GM12878 (cell line): Measurements from ENCODE around the gene STPG4. TPM values are rescaled to one million over a fixed set of nuclear protein-coding genes. Genes with fewer than 3 reads are reported as not detected.

Experiments used
- ATAC-seq: fragments of 200-7000 bp; cut with Tn5 transposase; 3 replicates; pipeline ENCODE4 v1.9.1; 2020; ENCODE audit warnings: mild to moderate bottlenecking, moderate library complexity
- BruUV-seq: library from RNA; stranded (reverse); fragments of 400-500 nt; replicated peaks from 2 replicates; lab custom pipeline; 2021; lab: Mats Ljungman, UMichigan
- CTCF ChIA-PET: fragments of 300-600 bp; sonication (Branson Sonifier 250); formaldehyde crosslinking; extraction: SDS; loops from one replicate; lab custom pipeline; 2021; ENCODE audit warnings: inconsistent platforms; lab: Yijun Ruan, JAX
- POLR2A ChIA-PET: fragments of 350-600 bp; formaldehyde crosslinking; extraction: SDS; loops from one replicate; lab custom pipeline; 2021; ENCODE audit warnings: inconsistent platforms; lab: Charles Lee
- RAD21 ChIA-PET: fragments of 300-600 bp; sonication (Branson Sonifier 250); formaldehyde crosslinking; loops from one replicate; lab custom pipeline; 2023; ENCODE audit warnings: antibody characterized with exemption; ENCODE audit not compliant: unreplicated experiment; lab: Charles Lee
- SMC1A ChIA-PET: fragments of 300-600 bp; sonication (Branson Sonifier 250); formaldehyde crosslinking; loops from one replicate; lab custom pipeline; 2023; ENCODE audit not compliant: unreplicated experiment, uncharacterized antibody; lab: Charles Lee
- DNase-seq: peaks from one replicate; pipeline ENCODE4 v3.0.0-alpha.2; 2011; ENCODE audit warnings: low read depth, low spot score
- FAIRE-seq: peaks from 3 replicates; lab custom pipeline; 2011; peaks lifted over from hg19 to GRCh38; lab: Jason Lieb, UNC
- H2AFZ ChIP-seq: 2 replicates; pipeline ENCODE4 v1.6.0; 2011; ENCODE audit warnings: low read depth, low read length, control low read depth; ENCODE audit not compliant: control insufficient read depth
- H3K27ac ChIP-seq: 2 replicates; pipeline ENCODE4 v1.5.1; 2011; ENCODE audit warnings: control low read depth; ENCODE audit not compliant: control insufficient read depth, insufficient read depth
- H3K27me3 ChIP-seq, 2 experiments: replicated peaks in 1 of 2; 2 replicates each; pipeline versions ENCODE4 v1.6.0 to v1.6.1; 2011; ENCODE audit warnings: low read length in 1 of 2; ENCODE audit not compliant: control insufficient read depth in 2 of 2, insufficient read depth in 2 of 2
- H3K36me3 ChIP-seq, 2 experiments: 2 replicates each; pipeline ENCODE4 v1.5.1; 2011; ENCODE audit warnings: low read length in 1 of 2; ENCODE audit not compliant: control insufficient read depth in 2 of 2, insufficient read depth in 2 of 2
- H3K4me1 ChIP-seq: 2 replicates; pipeline ENCODE4 v1.6.1; 2011; ENCODE audit warnings: mild to moderate bottlenecking, low read length, moderate library complexity, mixed read lengths; ENCODE audit not compliant: control insufficient read depth, insufficient read depth
- H3K4me2 ChIP-seq: 2 replicates; pipeline ENCODE4 v1.6.0; 2011; ENCODE audit warnings: control low read depth; ENCODE audit not compliant: control insufficient read depth, insufficient read depth
- H3K4me3 ChIP-seq: fragments of 200-600 bp; sonication (generic); 2 replicates; pipeline ENCODE4 v1.5.1; 2016
- H3K79me2 ChIP-seq: 2 replicates; pipeline ENCODE4 v1.6.0; 2011; ENCODE audit warnings: low read length; ENCODE audit not compliant: control insufficient read depth, insufficient read depth
- H3K9ac ChIP-seq: 2 replicates; pipeline ENCODE4 v1.8.0; 2011; ENCODE audit warnings: low read length, control low read depth, mixed read lengths; ENCODE audit not compliant: control insufficient read depth, insufficient read depth
- H3K9me3 ChIP-seq: replicated peaks from 3 replicates; pipeline ENCODE4 v1.5.1; 2011; ENCODE audit warnings: mild to moderate bottlenecking, low read length; ENCODE audit not compliant: control insufficient read depth, insufficient read depth
- H4K20me1 ChIP-seq: 2 replicates; pipeline ENCODE4 v1.6.0; 2011; ENCODE audit not compliant: control insufficient read depth, insufficient read depth
- ATF7 ChIP-seq: fragments of 450-650 bp; IDR thresholded peaks from 2 replicates; pipeline ENCODE4 v1.6.1; 2016; ENCODE audit warnings: low read depth, mild to moderate bottlenecking
- CBFB ChIP-seq: IDR thresholded peaks from 2 replicates; pipeline ENCODE4 v1.6.1; 2016; ENCODE audit warnings: antibody characterized with exemption, low read depth
- CHD2 ChIP-seq: IDR thresholded peaks from 2 replicates; pipeline ENCODE4 v1.6.1; 2011; ENCODE audit warnings: low read depth, low read length, improper control_type of control experiment, borderline replicate concordance
- DPF2 ChIP-seq: fragments of 450-650 bp; IDR thresholded peaks from 2 replicates; pipeline ENCODE4 v1.6.1; 2017; ENCODE audit warnings: mild to moderate bottlenecking
- JUND ChIP-seq: IDR thresholded peaks from 2 replicates; pipeline ENCODE4 v1.6.1; 2012; ENCODE audit warnings: low read depth, mild to moderate bottlenecking, low read length, improper control_type of control experiment, moderate library complexity
- KDM1A ChIP-seq: fragments of 200-600 bp; sonication (generic); IDR thresholded peaks from 2 replicates; pipeline ENCODE4 v1.6.1; 2016; ENCODE audit warnings: borderline replicate concordance
- MYB ChIP-seq: fragments of 150-350 bp; IDR thresholded peaks from 2 replicates; pipeline ENCODE4 v1.6.1; 2014; ENCODE audit warnings: mild to moderate bottlenecking, low read depth, low read length, borderline replicate concordance
- PAX8 ChIP-seq: fragments of 450-650 bp; IDR thresholded peaks from 2 replicates; pipeline ENCODE4 v1.6.1; 2017; ENCODE audit warnings: mild to moderate bottlenecking, moderate library complexity
- SMC3 ChIP-seq: IDR thresholded peaks from 2 replicates; pipeline ENCODE4 v1.6.1; 2011; ENCODE audit warnings: low read length, improper control_type of control experiment, borderline replicate concordance
- SUZ12 ChIP-seq: fragments of 200-600 bp; sonication (generic); IDR thresholded peaks from one replicate; pipeline ENCODE4 v1.6.1; 2018; ENCODE audit warnings: antibody characterized with exemption, mild to moderate bottlenecking; ENCODE audit not compliant: unreplicated experiment
- ZNF217 ChIP-seq: fragments of 450-650 bp; IDR thresholded peaks from 2 replicates; pipeline ENCODE4 v1.6.1; 2017; ENCODE audit warnings: antibody characterized with exemption, mild to moderate bottlenecking
- WGBS: methylation state at CpG from one replicate; pipeline ENCODE4 v1.1.6; 2016; ENCODE audit warnings: low lambda C conversion rate; ENCODE audit not compliant: insufficient replicate concordance, insufficient coverage; ENCODE audit errors: missing lambda C conversion rate; 5-methylcytosine and 5-hydroxymethylcytosine counted together
- in situ Hi-C: fragments of 300-500 bp; cut with MboI; formaldehyde crosslinking; loops from 9 replicates; pipeline ENCODE4 v1.14.3; 2018; ENCODE audit warnings: mixed read lengths
- intact Hi-C: fragments of 100-400 bp; cut with micrococcal nuclease; formaldehyde crosslinking; loops from one replicate; pipeline ENCODE4 v1.14.2; 2022; ENCODE audit not compliant: unreplicated experiment
- polyA plus RNA-seq, 11 experiments: library from polyadenylated mRNA; depleted of rRNA in 4 of 11; unstranded in 6 of 11; stranded (reverse) in 5 of 11; fragments of >200 nt; fragmentation: Nextera tagmentation in 4 of 11; fragmentation: Illumina TruSeq in 1 of 11; extraction: Ambion mirVana in 4 of 11; extraction: Trizol in 1 of 11; gene quantifications; 1 replicate in 1 of 11; 2 replicates in 10 of 11; pipeline versions ENCODE4 v1.2.1 to v1.2.3, GENCODE V29; 2011 to 2016; ENCODE audit warnings: inconsistent platforms in 2 of 11, missing spikeins in 2 of 11, low read depth in 1 of 11
- total RNA-seq, 4 experiments: library from RNA; depleted of rRNA in 3 of 4; stranded (reverse); fragments of >200 nt in 3 of 4; fragmentation: Illumina TruSeq in 1 of 4; extraction: Trizol in 1 of 4; gene quantifications; 2 replicates each; pipeline versions ENCODE4 v1.2.1 to v1.2.3, GENCODE V29; 2013 to 2021
- TF ChIP-seq, protein P1 (sequence below): fragments of 450-650 bp; IDR thresholded peaks from 2 replicates; pipeline ENCODE4 v1.6.1; 2017; ENCODE audit warnings: mild to moderate bottlenecking
- TF ChIP-seq, protein P2 (sequence below): fragments of 450-650 bp; IDR thresholded peaks from 2 replicates; pipeline ENCODE4 v1.6.1; 2017; ENCODE audit warnings: antibody characterized with exemption, mild to moderate bottlenecking, moderate library complexity

STPG4 gene
- total and polyA plus RNA-seq, 10 of the 15 experiments (the other 5 are each of a cell fraction or from before 2014, with no cell fraction given), result 0.10 to 0.29 (median 0.19) TPM; not detected in 3

- no peak for ATAC-seq
- no peaks in the 10 kb centered on the region for H3K9me3 ChIP-seq
- no peak overlapping the region for H3K27ac ChIP-seq
- no peaks in the 10 kb centered on the region for H3K79me2 ChIP-seq
- peaks cover 19% of the 10 kb centered on the region for H3K4me1 ChIP-seq
- 86% methylated on average over 9 of the region's 9 CpGs for WGBS
- no peak overlapping the region for H2AFZ ChIP-seq
- peaks cover 16 to 20% of the 10 kb centered on the region in 2 experiments; a peak in 3 of 4 replicates for H3K36me3 ChIP-seq
- H4K20me1 ChIP-seq, result no peaks in the 10 kb centered on the region
- H3K27me3 ChIP-seq, result no peaks in the 10 kb centered on the region
- POLR2A ChIA-PET, result no interaction called here
- BruUV-seq, result no TSS peak
- in situ Hi-C loops (no loop called here), intact Hi-C loops (no loop called here)
- no peak overlapping the region for H3K9ac ChIP-seq
- H3K4me3 ChIP-seq, result no peak overlapping the region
- SMC1A ChIA-PET, result interaction anchor here (0.6 to 1.9 kb wide), 2 partner anchors 33 to 263 kb away, joined by 3 to 5 read pairs; no protein-coding TSS in a partner anchor
- RAD21 ChIA-PET, result interaction anchor here (1.5 kb wide), 1 partner anchor 263 kb away, joined by 3 read pairs; no protein-coding TSS in a partner anchor
- no peak for FAIRE-seq
- DNase-seq, result no peak
- CTCF ChIA-PET, result interaction anchor here (1.4 kb wide), 1 partner anchor 286 kb away, joined by 5 read pairs; no protein-coding TSS in a partner anchor
- H3K4me2 ChIP-seq, result no peak overlapping the region
- TF ChIP-seq SMC3, result no peak
- TF ChIP-seq KDM1A, result no peak
- no peak for TF ChIP-seq JUND
- TF ChIP-seq ATF7, result no peak
- TF ChIP-seq CHD2, result no peak
- TF ChIP-seq ZNF217, result no peak
- no peak for TF ChIP-seq SUZ12
- TF ChIP-seq, protein P1, sequence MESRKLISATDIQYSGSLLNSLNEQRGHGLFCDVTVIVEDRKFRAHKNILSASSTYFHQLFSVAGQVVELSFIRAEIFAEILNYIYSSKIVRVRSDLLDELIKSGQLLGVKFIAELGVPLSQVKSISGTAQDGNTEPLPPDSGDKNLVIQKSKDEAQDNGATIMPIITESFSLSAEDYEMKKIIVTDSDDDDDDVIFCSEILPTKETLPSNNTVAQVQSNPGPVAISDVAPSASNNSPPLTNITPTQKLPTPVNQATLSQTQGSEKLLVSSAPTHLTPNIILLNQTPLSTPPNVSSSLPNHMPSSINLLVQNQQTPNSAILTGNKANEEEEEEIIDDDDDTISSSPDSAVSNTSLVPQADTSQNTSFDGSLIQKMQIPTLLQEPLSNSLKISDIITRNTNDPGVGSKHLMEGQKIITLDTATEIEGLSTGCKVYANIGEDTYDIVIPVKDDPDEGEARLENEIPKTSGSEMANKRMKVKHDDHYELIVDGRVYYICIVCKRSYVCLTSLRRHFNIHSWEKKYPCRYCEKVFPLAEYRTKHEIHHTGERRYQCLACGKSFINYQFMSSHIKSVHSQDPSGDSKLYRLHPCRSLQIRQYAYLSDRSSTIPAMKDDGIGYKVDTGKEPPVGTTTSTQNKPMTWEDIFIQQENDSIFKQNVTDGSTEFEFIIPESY, result no peak
- TF ChIP-seq, protein P2, sequence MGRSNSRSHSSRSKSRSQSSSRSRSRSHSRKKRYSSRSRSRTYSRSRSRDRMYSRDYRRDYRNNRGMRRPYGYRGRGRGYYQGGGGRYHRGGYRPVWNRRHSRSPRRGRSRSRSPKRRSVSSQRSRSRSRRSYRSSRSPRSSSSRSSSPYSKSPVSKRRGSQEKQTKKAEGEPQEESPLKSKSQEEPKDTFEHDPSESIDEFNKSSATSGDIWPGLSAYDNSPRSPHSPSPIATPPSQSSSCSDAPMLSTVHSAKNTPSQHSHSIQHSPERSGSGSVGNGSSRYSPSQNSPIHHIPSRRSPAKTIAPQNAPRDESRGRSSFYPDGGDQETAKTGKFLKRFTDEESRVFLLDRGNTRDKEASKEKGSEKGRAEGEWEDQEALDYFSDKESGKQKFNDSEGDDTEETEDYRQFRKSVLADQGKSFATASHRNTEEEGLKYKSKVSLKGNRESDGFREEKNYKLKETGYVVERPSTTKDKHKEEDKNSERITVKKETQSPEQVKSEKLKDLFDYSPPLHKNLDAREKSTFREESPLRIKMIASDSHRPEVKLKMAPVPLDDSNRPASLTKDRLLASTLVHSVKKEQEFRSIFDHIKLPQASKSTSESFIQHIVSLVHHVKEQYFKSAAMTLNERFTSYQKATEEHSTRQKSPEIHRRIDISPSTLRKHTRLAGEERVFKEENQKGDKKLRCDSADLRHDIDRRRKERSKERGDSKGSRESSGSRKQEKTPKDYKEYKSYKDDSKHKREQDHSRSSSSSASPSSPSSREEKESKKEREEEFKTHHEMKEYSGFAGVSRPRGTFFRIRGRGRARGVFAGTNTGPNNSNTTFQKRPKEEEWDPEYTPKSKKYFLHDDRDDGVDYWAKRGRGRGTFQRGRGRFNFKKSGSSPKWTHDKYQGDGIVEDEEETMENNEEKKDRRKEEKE, result no peak
- TF ChIP-seq CBFB, result no peak
- no peak for TF ChIP-seq PAX8
- TF ChIP-seq DPF2, result no peak
- TF ChIP-seq MYB, result no peak
Observed at GRCh38 chr2:47037678-47038077, 117.4 kb downstream of the STPG4 start.

Other genes with a start within 250 kb of the STPG4 start
- gene MCFD2, start 239.5 kb downstream of the STPG4 start, total RNA-seq (2014; rRNA removed), result 37.1 and 39.6 TPM in 2 replicates
- gene MCFD2, start 239.5 kb downstream of the STPG4 start, total RNA-seq (2014; rRNA removed; fragmentation: Illumina TruSeq; extraction: Trizol), result 40.2 and 40.9 TPM in 2 replicates
- 41.7 and 43.5 TPM in 2 replicates for gene MCFD2, start 239.5 kb downstream of the STPG4 start, total RNA-seq (2021)
- gene MCFD2, start 239.5 kb downstream of the STPG4 start, polyA plus RNA-seq (2011; rRNA removed), result 57.3 and 86.6 TPM in 2 replicates
- 40.3 and 43.2 TPM in 2 replicates for gene MCFD2, start 239.5 kb downstream of the STPG4 start, polyA plus RNA-seq (2014; fragmentation: Illumina TruSeq; extraction: Trizol)
- gene MCFD2, start 239.5 kb downstream of the STPG4 start, polyA plus RNA-seq (2014; fragmentation: Nextera tagmentation; extraction: Ambion mirVana), result 10 to 100 TPM; 35.8 to 40.7 TPM
- 32.4 and 35.5 TPM in 2 replicates for gene MCFD2, start 239.5 kb downstream of the STPG4 start, polyA plus RNA-seq (2014; rRNA removed)
- gene MCFD2, start 239.5 kb downstream of the STPG4 start, polyA plus RNA-seq (2016; fragmentation: Nextera tagmentation; extraction: Ambion mirVana), result 10 to 100 TPM; 35.0 to 40.4 TPM
- 32.3 and 32.5 TPM in 2 replicates for gene TTC7A, start 214.1 kb downstream of the STPG4 start, total RNA-seq (2014; rRNA removed)
- 13.4 and 13.8 TPM in 2 replicates for gene TTC7A, start 214.1 kb downstream of the STPG4 start, total RNA-seq (2014; rRNA removed; fragmentation: Illumina TruSeq; extraction: Trizol)
- 50.8 and 51.6 TPM in 2 replicates for gene TTC7A, start 214.1 kb downstream of the STPG4 start, total RNA-seq (2021)
- gene TTC7A, start 214.1 kb downstream of the STPG4 start, polyA plus RNA-seq (2011; rRNA removed), result 9.8 and 18.7 TPM in 2 replicates
- 12.4 and 25.4 TPM in 2 replicates for gene TTC7A, start 214.1 kb downstream of the STPG4 start, polyA plus RNA-seq (2014; fragmentation: Illumina TruSeq; extraction: Trizol)
- 1 to 10 TPM; 2.1 to 3.5 TPM for gene TTC7A, start 214.1 kb downstream of the STPG4 start, polyA plus RNA-seq (2014; fragmentation: Nextera tagmentation; extraction: Ambion mirVana)
- gene TTC7A, start 214.1 kb downstream of the STPG4 start, polyA plus RNA-seq (2014; rRNA removed), result 28.3 and 28.8 TPM in 2 replicates
- gene TTC7A, start 214.1 kb downstream of the STPG4 start, polyA plus RNA-seq (2016; fragmentation: Nextera tagmentation; extraction: Ambion mirVana), result 10 to 100 TPM in 1 of 2 experiments, 1 to 10 TPM in 1; 7.5 to 24.2 TPM
- 287 and 392 TPM in 2 replicates for gene CALM2, start 21.2 kb upstream of the STPG4 start, total RNA-seq (2014; rRNA removed)
- 459 and 463 TPM in 2 replicates for gene CALM2, start 21.2 kb upstream of the STPG4 start, total RNA-seq (2014; rRNA removed; fragmentation: Illumina TruSeq; extraction: Trizol)
- gene CALM2, start 21.2 kb upstream of the STPG4 start, total RNA-seq (2021), result 322 and 324 TPM in 2 replicates
- 602 and 880 TPM in 2 replicates for gene CALM2, start 21.2 kb upstream of the STPG4 start, polyA plus RNA-seq (2011; rRNA removed)
- gene CALM2, start 21.2 kb upstream of the STPG4 start, polyA plus RNA-seq (2014; fragmentation: Illumina TruSeq; extraction: Trizol), result 460 and 489 TPM in 2 replicates
- 1,000 to 10,000 TPM; 1,104 to 1,835 TPM for gene CALM2, start 21.2 kb upstream of the STPG4 start, polyA plus RNA-seq (2014; fragmentation: Nextera tagmentation; extraction: Ambion mirVana)
- 228 and 253 TPM in 2 replicates for gene CALM2, start 21.2 kb upstream of the STPG4 start, polyA plus RNA-seq (2014; rRNA removed)
- 100 to 1,000 TPM; 947 to 992 TPM for gene CALM2, start 21.2 kb upstream of the STPG4 start, polyA plus RNA-seq (2016; fragmentation: Nextera tagmentation; extraction: Ambion mirVana)
- gene EPCAM, start 214.0 kb upstream of the STPG4 start, total RNA-seq (2014; rRNA removed), result 0.56 and 1.1 TPM in 2 replicates
- gene EPCAM, start 214.0 kb upstream of the STPG4 start, total RNA-seq (2014; rRNA removed; fragmentation: Illumina TruSeq; extraction: Trizol), result 0.46 and 1.3 TPM in 2 replicates
- gene EPCAM, start 214.0 kb upstream of the STPG4 start, total RNA-seq (2021), result 1.3 and 2.4 TPM in 2 replicates
- 0.19 and 0.37 TPM in 2 replicates for gene EPCAM, start 214.0 kb upstream of the STPG4 start, polyA plus RNA-seq (2011; rRNA removed)
- gene EPCAM, start 214.0 kb upstream of the STPG4 start, polyA plus RNA-seq (2014; fragmentation: Illumina TruSeq; extraction: Trizol), result 1.1 and 2.3 TPM in 2 replicates
- 1 to 10 TPM in 1 of 2 experiments, under 1 TPM in 1; 0.85 to 1.4 TPM for gene EPCAM, start 214.0 kb upstream of the STPG4 start, polyA plus RNA-seq (2014; fragmentation: Nextera tagmentation; extraction: Ambion mirVana)
- 0.65 and 1.1 TPM in 2 replicates for gene EPCAM, start 214.0 kb upstream of the STPG4 start, polyA plus RNA-seq (2014; rRNA removed)
- 1 to 10 TPM in 1 of 2 experiments, under 1 TPM in 1; 0.95 to 1.2 TPM for gene EPCAM, start 214.0 kb upstream of the STPG4 start, polyA plus RNA-seq (2016; fragmentation: Nextera tagmentation; extraction: Ambion mirVana)
- gene MSH2, start 247.8 kb upstream of the STPG4 start, total RNA-seq (2014; rRNA removed), result 57.2 and 58.9 TPM in 2 replicates
- 63.0 and 65.7 TPM in 2 replicates for gene MSH2, start 247.8 kb upstream of the STPG4 start, total RNA-seq (2014; rRNA removed; fragmentation: Illumina TruSeq; extraction: Trizol)
- gene MSH2, start 247.8 kb upstream of the STPG4 start, total RNA-seq (2021), result 51.1 and 53.8 TPM in 2 replicates
- gene MSH2, start 247.8 kb upstream of the STPG4 start, polyA plus RNA-seq (2011; rRNA removed), result 51.9 and 89.4 TPM in 2 replicates
- gene MSH2, start 247.8 kb upstream of the STPG4 start, polyA plus RNA-seq (2014; fragmentation: Illumina TruSeq; extraction: Trizol), result 63.0 and 73.4 TPM in 2 replicates
- gene MSH2, start 247.8 kb upstream of the STPG4 start, polyA plus RNA-seq (2014; fragmentation: Nextera tagmentation; extraction: Ambion mirVana), result 10 to 100 TPM; 24.3 to 31.3 TPM
- 40.0 and 42.4 TPM in 2 replicates for gene MSH2, start 247.8 kb upstream of the STPG4 start, polyA plus RNA-seq (2014; rRNA removed)
- 10 to 100 TPM; 89.4 to 94.4 TPM for gene MSH2, start 247.8 kb upstream of the STPG4 start, polyA plus RNA-seq (2016; fragmentation: Nextera tagmentation; extraction: Ambion mirVana)